ENCODE measurements around the gene CNTN4.
"Not testable (repeated sequence)": the region's sequence is repeated elsewhere in the genome, so short reads cannot be mapped to it uniquely, and the experiment has no call there.

Gene CNTN4

GRCh38 chr3:2098398-2099027, at the start of gene CNTN4:
CNTN4 (plus strand) TSS chr3:2098866.
- DNase-seq, result peak; percentile 43

DNA sequence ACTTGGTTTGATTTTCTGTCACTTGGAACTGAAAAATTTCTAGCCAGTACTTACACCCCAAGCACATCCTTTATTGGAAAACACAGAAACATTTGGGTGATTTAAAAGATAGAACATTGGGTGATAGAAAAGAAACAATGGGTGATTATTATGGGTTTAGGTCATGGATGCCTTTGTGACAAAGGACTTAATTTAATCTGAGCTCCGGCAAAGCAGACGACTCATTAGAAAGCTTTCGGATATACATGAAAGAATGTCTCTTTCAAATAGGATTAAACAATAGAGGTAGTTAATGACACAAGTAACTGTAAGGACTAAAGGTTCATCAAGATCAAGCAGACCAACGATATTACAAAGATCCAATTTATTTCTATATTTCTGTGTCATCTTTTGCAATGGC, 37.3 kb upstream of the CNTN4 start:
- no peak for DNase-seq

- no peak for DNase-seq
These were observed 27.1 kb upstream of the CNTN4 start for GRCh38 chr3:2071531-2071930.

GRCh38 chr3:2078821-2079220, 19.8 kb upstream of the CNTN4 start:
- DNase-seq, result no peak

DNA sequence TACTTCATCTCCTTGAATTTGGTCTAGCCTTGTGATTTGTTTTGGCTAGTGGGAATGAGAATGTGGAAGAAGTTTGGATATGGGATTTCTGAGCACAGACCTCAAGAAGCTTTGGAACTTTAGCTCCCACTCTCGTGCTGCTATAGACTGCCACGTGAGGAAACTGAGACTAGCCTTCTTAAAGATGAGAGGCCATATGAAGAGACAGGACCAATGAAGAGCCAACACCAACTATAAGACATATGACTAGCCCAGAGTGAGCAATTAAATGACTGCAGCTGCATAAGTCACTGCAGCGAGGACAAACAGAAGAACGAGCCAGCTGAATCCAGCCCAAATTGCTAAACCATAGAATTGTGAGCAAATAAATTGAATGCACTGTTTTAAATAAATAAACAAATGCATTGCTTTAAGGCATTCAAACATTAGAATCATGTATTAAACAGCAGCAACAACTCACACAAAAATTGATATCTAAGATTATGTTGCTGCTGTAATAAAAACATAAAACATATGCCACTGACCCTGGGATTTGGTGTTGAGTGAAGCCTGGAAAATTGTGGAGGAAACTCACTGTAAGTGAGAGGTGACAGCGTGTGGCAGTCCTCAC, 15.7 kb upstream of the CNTN4 start:
- no peak for DNase-seq

- not testable (repeated sequence) for DNase-seq
These were observed 15.1 kb upstream of the CNTN4 start for GRCh38 chr3:2083558-2083957.

- no peak for DNase-seq
These were observed 8.4 kb upstream of the CNTN4 start for GRCh38 chr3:2090095-2090911.

- DNase-seq, result no peak
These were observed 5.9 kb upstream of the CNTN4 start for GRCh38 chr3:2092758-2093157.

DNA sequence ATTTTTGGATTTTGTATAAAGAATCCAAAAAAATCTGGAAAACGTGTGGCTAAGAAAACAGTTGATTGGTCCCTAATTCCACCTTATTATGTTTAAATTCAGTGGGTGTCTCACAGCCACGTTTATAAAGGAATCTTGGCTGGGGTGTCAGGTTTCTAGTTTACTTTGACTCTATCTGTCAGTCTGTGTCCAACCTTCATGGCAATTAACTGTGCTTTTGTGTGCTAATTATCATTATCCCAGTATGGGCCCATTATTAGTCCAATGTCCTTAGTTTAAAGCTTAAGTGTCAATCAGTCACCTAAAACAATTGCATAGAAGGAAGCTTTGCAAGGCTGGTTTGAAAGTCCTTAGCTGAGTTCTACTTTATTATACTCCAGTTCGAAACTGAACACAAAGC, 3.7 kb upstream of the CNTN4 start:
- DNase-seq, result no peak

DNA sequence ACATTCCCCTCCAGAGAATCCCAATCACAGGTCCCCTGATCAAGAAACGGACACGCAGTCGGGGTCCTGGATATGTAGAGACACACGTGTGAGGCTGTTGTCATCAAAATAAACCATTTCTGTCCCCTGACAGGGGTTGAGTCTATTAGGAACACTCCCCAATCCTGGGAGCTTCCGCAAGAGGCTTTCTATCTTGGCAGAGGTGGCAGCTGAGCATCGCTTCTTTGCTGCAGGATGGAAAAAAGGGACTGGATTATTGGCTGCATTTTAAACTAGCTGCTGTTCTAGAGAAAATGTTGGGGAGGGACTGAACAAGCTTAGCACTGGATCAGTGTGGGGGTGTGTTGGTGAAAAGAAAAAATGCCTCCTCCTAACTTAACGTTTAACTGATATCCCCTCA, 2.5 kb upstream of the CNTN4 start:
- DNase-seq, result no peak

DNA sequence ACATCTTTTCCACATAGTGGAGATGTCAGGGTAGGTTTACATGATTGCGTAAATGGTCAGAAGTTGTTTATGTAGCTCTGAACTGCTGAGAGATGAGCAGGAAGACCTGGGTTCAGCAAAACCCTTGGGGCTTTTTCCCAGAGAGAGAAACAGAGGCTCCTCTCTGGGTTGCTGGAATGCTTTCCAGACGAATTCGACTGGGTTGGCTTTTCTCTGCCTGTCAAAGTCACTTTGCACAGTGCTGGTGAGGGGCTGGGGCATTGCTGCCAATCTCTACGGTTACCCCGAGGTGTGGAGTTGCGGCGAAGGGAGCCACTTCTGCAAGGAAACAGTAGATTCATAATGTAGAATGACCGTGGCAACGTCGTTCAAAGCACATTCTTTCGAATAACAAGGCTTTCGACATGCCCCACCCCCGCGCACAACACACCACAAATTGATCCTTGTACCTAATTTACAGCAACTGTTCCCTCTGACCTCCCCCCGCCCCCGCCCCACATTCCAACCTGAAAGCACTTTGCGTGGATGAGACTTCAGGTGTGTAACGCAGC, 950 bp upstream of the CNTN4 start:
- no peak for DNase-seq

GRCh38 chr3:2099028-2099671, 484 bp downstream of the CNTN4 start:
- no peak for DNase-seq

GRCh38 chr3:2099779-2100191, 1.1 kb downstream of the CNTN4 start:
- no peak for DNase-seq

DNA sequence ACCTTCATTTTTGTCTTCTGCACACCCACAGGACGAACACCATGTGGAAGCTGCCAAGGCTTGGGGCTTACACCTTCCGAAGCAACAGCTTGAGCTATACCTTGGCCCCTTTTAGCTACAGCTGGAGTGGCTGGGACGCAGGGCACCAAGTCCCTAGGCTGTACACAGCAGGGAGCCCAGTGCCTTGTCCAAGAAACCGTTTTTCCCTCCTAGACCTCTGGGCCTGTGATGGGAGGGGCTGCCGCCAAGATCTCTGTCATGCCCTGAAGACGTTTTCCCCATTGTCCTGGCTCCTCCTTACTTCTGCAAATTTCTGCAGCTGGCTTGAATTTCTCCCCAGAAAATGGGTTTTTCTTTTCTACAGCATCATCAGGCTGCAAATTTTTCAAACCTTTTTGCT, 7.8 kb downstream of the CNTN4 start:
- DNase-seq, result no peak

GRCh38 chr3:2110597-2111117, 12.0 kb downstream of the CNTN4 start:
- no peak for DNase-seq

- DNase-seq, result no peak
These were observed 16.1 kb downstream of the CNTN4 start for GRCh38 chr3:2114617-2115275.

GRCh38 chr3:2130726-2131125, 32.1 kb downstream of the CNTN4 start:
- no peak for DNase-seq

- DNase-seq, result no peak
These were observed 34.5 kb downstream of the CNTN4 start for GRCh38 chr3:2133146-2133545.

GRCh38 chr3:2137651-2138050, 39.0 kb downstream of the CNTN4 start:
- DNase-seq, result no peak

- no peak for DNase-seq
These were observed 42.8 kb downstream of the CNTN4 start for GRCh38 chr3:2141482-2141881.

GRCh38 chr3:2148561-2149340, 50.1 kb downstream of the CNTN4 start:
- DNase-seq, result no peak

GRCh38 chr3:2153053-2153452, 54.4 kb downstream of the CNTN4 start:
- DNase-seq, result no peak

All from activated CD4-positive, alpha-beta T cell treated with anti-CD3 and anti-CD28 coated beads for 48 hours (primary cell).